ENCODE results near the gene PAFAH1B2. TPM values are rescaled to one million over a fixed set of nuclear protein-coding genes. Genes with fewer than 3 reads are reported as not detected.

PAFAH1B2 gene
- total and polyA plus RNA-seq, 2 of the 8 experiments (the other 6 are each of a cell fraction or from before 2014, with no cell fraction given) = 38.2 to 161 TPM

GRCh38 chr11:117187007-117187406, 42.9 kb downstream of the PAFAH1B2 start:
- H3K36me3 ChIP-seq (ENCODE audit: control insufficient read depth in 2 of 4, insufficient read depth in 4 of 4, low read length in 3 of 4) = peaks cover 0 to 10% (median 3%) of the 10 kb centered on the region in 4 experiments; a peak in 3 of 8 replicates
- H4K8ac ChIP-seq (ENCODE audit: extremely low read depth, insufficient read depth, low read length) = no peak overlapping the region
- no peaks in the 10 kb centered on the region for H3K9me3 ChIP-seq (ENCODE audit: insufficient read depth in 2 of 2, low read depth in 1 of 2, low read length in 1 of 2)
- POLR2A ChIA-PET (ENCODE audit: partially characterized antibody) = interaction anchor here (12.6 kb wide), 1 partner anchor 15 kb away, joined by 153 read pairs; the partner anchor contains the start of gene TAGLN
- DNase-seq (ENCODE audit: low read depth in 1 of 2, low spot score in 2 of 2) = no peak
- H2BK12ac ChIP-seq (ENCODE audit: low read depth, low read length) = no peak overlapping the region
- no peak overlapping the region for H2BK15ac ChIP-seq (ENCODE audit: low read length)
- no peaks in the 10 kb centered on the region for H3K79me2 ChIP-seq (ENCODE audit: control insufficient read depth in 1 of 2, insufficient read depth in 2 of 2, low read length in 2 of 2)
- no peak overlapping the region for H3K4ac ChIP-seq (replicated peaks; ENCODE audit: insufficient read length, low read depth, low read length)
- no peak for FAIRE-seq
- H3K23me2 ChIP-seq (ENCODE audit: low read depth, low read length) = no peaks in the 10 kb centered on the region
- H3K23ac ChIP-seq (ENCODE audit: insufficient read length) = no peak overlapping the region
- H3K79me1 ChIP-seq (ENCODE audit: low read depth, low read length) = no peaks in the 10 kb centered on the region
- no peak overlapping the region for H3K56ac ChIP-seq (replicated peaks; ENCODE audit: insufficient read length, low read depth, low read length)
- H2AFZ ChIP-seq (ENCODE audit: low read length) = no peak overlapping the region
- H2BK5ac ChIP-seq (ENCODE audit: low read depth, low read length) = peak overlapping the region; percentile 35; the same call in 1 of the 2 replicates
- CTCF ChIA-PET (ENCODE audit: partially characterized antibody) = interaction anchor here (13.4 to 14.0 kb wide), 2 partner anchors 12 to 37 kb away, joined by 249 to 359 read pairs; partner anchors contain the start of genes PCSK7, RNF214 and TAGLN
- H3K27me3 ChIP-seq (replicated peaks in 1 of 4; ENCODE audit: control insufficient read depth in 3 of 4, extremely low read depth in 1 of 4, insufficient read depth in 3 of 4, low read length in 3 of 4) = no peaks in the 10 kb centered on the region
- H3K18ac ChIP-seq (ENCODE audit: extremely low read depth, low read length) = no peak overlapping the region
- peaks cover 0 to 6% of the 10 kb centered on the region in 2 experiments for H4K20me1 ChIP-seq (replicated peaks in 1 of 2; ENCODE audit: control insufficient read depth in 1 of 2, insufficient read depth in 2 of 2, low read length in 2 of 2)
- no peak overlapping the region for H3K9ac ChIP-seq (replicated peaks in 1 of 4; ENCODE audit: extremely low read depth in 1 of 4, low read depth in 3 of 4, low read length in 3 of 4)
- H3K4me3 ChIP-seq (ENCODE audit: extremely low read depth in 1 of 4, insufficient read depth in 2 of 4, low read depth in 3 of 4, low read length in 4 of 4) = no peak overlapping the region
- H2AK5ac ChIP-seq (ENCODE audit: low read depth, low read length) = no peak overlapping the region
- H2BK120ac ChIP-seq (replicated peaks; ENCODE audit: low read depth, low read length) = no peak overlapping the region
- no peak overlapping the region for H2BK20ac ChIP-seq (ENCODE audit: low read length)
- WGBS, 2 experiments (ENCODE audit: extremely low coverage in 1 of 2, insufficient coverage in 1 of 2, insufficient read length in 1 of 2, insufficient replicate concordance in 2 of 2, low coverage in 1 of 2, low lambda C conversion rate in 2 of 2, missing lambda C conversion rate in 1 of 2) = 81% methylated on average over 5 of the region's 6 CpGs; no CpG with 5 or more reads in 1 of the 2 experiments
- no peak overlapping the region for H3K27ac ChIP-seq (ENCODE audit: low read depth, low read length)
- no peaks in the 10 kb centered on the region for H3K4me1 ChIP-seq (replicated peaks in 1 of 4; ENCODE audit: control insufficient read depth in 3 of 4, insufficient read depth in 4 of 4, low read length in 3 of 4)
- H4K91ac ChIP-seq (replicated peaks; ENCODE audit: insufficient read length, low read length) = no peak overlapping the region
- H3K14ac ChIP-seq (ENCODE audit: insufficient read length) = no peak overlapping the region
- H4K5ac ChIP-seq (ENCODE audit: insufficient read length, low read depth, low read length) = no peak overlapping the region
- no peak overlapping the region for H3K4me2 ChIP-seq (ENCODE audit: insufficient read depth in 1 of 2, low read depth in 2 of 2, low read length in 2 of 2)
- TF ChIP-seq RFX5 (IDR thresholded peaks at IDR 0.05; ENCODE audit: borderline replicate concordance, low read depth, low read length) = no peak
- no peak for TF ChIP-seq FOSL1 (IDR thresholded peaks at IDR 0.05; ENCODE audit: insufficient read depth, low read depth, low read length)
- no peak for TF ChIP-seq CTCF (IDR thresholded peaks at IDR 0.05; ENCODE audit: control extremely low read depth in 1 of 3, insufficient read depth in 1 of 3, low read depth in 1 of 3, low read length in 3 of 3)

Data from H1 (cell line).